ENCODE data around the gene RNF225. TPM values are rescaled to one million over a fixed set of nuclear protein-coding genes. Genes with fewer than 3 reads are reported as not detected.
"Not testable (repeated sequence)": the region's sequence is repeated elsewhere in the genome, so short reads cannot be mapped to it uniquely, and the experiment has no call there.

Gene RNF225
- polyA plus RNA-seq (2013, experiment 1 of 2; ENCODE audit: insufficient read length) = not detected
- polyA plus RNA-seq (2013, experiment 2 of 2; ENCODE audit: insufficient read length) = not detected

- no peak for DNase-seq
Observed at GRCh38 chr19:58395220-58395978, at the start of gene RNF225. Gene RNF225 (plus strand): TSS chr19:58395656. CDS start chr19:58396090, 434 bp downstream.

DNA sequence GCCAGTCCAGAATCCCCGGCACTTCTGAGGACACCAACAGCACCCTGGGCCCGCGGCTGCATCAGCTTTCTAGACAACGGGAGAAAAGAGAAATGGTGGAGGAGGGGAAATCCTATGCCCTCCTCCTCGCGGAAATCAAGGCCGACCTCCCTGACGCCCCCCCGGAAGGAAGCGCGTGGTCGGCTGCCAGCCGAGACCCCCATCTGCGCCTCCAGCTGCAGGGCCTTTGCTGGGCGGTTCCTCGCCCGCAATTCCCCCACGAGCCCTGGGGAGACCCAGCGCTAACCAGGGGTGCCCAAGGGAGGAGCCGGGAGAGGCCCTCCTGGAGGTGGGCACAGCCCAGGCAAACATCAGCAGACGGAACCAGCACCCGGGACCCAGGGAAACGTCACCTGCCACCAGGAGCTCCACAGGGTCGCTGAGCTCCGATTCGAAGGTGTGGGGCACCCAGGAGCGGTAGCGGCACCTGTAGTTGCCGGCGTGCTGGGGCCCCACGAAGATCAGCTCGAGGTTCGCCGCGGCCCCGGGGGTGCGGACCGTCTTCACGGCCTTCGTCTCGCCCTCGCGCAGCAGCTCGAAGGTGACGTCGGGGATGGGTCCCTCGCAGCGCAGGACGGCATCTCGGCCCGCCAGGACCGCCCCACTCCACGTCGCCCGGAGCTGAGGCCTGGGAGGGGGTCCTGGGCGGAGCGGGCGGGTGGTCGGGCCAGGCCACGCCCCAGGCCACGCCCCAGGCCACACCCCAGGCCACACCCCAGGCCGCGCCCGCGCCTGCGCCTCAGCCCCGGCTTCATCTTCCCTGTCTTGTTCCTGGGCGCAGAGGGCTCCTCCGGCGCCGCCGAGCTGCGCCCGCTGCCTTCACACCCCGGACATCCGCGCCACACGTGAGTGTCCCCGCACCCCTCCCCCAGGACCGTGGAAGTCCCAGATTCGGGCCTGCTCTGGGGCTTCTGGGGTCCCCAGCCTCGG is 48.2 kb upstream of the RNF225 start:
- DNase-seq = peak; percentile 82

DNA sequence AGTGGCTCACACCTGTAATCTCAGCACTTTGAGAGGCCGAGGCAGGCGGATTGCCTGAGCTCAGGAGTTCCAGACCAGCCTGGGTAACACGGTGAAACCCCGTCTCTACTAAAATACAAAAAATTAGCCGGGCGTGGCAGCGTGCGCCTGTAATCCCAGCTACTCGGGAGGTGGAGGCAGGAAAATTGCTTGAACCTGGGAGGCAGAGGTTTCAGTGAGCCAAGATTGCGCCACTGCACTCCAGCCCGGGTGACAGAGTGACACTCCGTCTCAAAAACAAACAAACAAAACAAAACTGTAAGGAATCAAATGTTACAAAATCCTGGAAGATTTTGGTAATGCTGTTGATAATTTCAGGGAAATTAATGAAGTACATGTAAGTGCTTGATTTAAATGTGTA is 47.4 kb upstream of the RNF225 start:
- not testable (repeated sequence) for DNase-seq

GRCh38 chr19:58349590-58349989 is 45.9 kb upstream of the RNF225 start:
- DNase-seq = no peak

DNA sequence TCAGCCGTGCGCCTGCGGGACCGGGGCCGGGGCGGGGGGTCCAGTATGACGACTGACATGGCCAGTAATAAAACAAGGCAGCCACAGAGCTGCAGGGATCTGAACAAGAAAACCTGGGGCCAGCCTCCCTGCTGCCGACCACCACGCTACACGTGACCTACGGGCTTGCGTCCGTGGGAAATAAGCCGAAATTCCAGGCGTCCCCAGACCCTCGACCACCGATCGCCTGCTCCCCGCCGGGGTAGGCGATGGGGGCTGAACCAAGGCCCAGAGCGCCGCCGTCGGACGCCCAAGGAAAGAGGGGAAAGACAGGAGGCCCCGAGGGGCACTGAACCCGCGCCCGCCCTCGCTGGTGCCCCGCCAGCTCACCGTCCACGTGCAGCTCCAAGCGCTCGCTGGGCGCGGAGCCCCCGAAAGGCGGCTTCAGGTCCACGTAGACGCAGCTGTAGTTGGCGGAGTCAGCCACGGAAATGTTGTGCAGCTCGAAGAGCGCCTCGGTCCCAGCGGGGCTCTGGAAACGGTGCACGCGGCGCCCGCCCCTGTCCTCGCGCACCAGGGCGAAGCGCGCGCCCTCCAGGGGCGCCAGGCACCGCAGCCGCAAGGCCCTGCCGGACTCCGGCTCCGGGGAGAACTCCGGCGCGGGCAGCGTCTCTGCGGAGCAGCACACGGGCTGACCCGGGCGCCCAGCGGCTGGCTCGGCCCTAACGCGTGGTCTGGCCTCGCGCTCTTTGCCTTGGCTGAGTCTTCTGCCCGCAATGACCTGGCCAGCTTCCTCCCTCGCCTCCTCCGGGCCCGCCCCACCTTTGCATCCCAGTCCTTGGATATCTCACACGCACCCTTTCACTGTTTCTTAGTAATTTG is 45.2 kb upstream of the RNF225 start:
- DNase-seq = no peak

DNA sequence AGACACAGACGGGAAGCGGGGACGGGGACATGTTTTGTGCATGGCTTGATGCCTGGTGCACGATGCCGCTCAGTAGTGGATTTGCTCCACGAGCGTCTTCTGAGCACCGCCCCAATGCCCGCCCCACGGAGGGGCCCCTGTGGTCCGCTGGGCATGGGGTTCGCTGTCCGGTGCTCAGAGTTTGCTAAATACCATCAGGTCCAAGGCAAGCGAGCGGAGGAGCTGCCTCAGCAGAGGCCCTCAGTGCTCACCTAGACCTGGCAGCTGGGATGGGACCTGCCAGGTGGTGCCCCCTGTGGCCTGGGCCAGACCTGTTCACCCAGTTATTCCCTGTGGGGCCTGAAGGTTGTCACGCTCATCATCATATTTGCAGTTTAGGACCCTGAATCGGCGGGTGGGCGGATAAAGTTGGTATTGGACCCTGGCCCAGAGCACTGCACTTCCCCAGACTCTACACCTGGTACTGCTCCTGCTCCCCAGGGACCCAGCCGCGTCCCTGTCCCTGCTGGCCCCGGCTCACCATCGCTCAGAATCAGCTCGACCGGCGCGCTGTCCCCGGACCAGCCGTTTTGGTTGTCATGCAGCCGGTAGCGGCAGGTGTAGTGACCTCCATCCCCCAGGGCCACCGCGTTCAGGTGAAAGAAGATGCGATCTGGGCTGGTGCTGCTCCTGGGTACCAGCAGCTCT is 44.4 kb upstream of the RNF225 start:
- DNase-seq = no peak

DNA sequence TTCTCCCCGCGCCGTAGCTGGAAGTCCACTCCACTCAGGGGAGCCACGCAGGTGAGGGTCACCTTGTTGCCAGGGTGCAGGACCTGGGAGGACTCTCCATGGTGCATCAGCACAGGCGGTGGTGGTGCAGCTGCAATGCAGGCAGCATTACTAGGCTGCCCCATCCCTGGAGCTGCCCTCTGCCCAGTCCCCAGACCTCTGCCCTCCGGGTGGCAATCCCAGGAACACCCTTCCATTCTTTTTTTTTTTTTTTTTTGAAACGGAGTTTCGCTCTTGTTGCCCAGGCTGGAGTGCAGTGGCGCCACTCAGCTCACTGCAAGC is 43.9 kb upstream of the RNF225 start:
- DNase-seq = no peak

DNA sequence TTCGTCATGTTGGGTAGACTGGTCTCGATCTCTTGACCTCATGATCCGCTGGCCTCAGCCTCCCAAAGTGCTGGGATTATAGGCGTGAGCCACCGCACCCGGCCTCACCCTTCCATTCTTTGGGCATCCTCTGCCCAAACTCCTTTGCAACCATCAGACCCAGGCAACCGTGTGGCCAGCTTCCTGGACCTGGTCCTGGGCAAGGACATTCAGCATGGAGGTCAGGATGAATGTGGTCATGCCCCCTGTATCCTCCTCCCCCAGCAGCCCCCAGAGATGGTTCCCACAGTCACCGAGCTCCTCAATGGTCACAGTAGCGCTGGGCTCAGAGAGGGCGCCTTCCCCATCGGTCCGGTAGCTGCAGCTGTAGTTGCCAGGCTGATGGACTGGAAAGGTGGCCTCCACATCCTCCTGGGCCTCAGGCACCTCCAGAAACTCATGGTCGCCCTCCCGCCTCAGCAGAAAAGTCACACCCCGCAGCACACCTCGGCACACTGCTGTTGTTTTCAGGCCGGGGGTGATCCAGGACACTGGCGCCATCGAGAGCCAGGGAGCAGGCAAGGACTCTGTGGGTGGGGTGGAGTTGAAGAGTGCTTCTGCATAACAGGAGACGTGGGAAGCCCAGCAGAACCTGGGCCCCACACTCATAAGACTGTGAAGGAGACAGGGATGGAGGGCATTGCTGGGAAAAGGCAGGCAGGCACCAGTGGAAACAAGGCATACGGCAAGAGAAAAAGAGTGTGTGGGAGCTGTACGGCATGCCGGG is 43.3 kb upstream of the RNF225 start:
- no peak for DNase-seq

DNA sequence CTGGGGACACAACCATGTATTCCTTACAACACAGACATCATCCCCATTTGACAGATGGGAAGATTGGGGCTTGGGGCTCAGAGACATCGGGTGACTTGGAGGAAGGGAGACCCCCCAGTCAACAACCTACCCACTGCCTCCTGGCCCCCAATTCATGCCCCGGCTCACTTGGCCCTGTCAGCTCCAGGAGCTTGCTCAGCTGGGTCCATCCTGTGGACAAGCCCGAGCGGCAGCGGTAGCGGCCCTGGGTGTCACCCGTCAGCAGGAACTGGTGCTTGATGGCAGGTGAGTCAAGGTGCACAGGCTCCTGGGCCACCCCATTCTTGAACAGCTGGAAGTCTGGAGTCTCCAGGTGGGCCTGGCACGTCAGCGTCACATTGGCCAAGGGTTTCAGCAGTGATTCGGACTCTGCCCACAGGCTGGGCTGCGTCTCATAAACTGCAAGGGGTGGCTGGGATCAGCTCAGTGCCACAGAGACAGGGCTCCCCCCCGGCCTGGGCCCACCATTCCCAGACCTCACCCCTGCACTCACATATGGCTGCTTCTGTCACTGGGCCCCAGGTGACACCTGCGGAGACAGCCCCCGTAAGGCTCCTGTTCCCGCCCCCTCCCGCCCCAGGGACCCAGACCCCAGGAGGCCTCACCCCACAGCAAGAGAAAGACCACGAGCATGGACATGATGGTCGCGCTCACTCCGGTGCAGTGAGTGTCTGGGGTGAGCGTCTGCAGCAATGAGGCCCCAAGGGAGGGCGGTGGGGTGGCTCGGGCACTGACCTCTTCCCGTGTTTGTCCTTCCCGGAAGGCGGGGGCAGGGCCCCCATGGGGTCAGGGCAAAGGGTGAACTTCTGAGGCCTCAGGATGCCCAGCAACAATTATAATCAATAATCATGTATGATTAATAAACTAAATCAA is 42.4 kb upstream of the RNF225 start, which contains the start of gene A1BG:
A1BG (minus strand) TSS at position 733 of the 912 bp plus-strand sequence; CDS start at position 678, 55 bp downstream.
- no peak for DNase-seq

DNA sequence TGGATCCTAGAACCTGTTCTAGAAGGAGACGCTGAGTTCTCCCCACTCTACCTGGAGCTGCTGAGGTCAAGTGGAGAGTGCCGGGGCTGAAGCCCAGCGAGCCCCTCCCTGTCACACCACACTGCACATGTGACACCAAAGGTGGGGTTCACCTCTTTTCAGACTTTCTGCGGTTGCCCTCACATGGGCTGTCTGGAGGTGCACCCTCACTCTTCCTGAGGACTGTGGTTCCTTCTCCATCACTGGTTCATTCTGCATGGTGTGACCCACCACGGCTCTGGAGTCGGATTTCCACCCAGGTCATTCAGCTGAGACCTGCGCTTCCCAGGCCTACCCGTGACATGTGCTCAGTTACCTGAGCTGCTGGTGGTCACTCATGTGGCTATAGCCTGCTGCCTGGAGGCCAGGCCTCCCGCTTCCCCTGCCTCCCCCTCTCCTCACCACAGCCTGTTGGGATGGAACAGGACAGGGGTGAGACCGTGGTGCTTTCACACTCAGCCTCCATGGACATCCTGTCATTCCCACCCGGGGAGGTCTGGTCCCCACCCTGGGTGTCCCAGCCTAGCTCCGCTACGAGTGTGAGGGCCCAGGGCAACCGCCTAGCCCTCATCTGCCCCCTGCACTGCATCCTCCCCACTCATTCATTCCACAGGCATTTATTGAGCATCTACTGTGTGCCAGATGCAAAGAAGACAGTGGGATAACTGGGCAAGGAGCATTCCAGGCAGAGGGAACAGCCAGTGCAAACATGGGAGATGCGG is 41.6 kb upstream of the RNF225 start:
- DNase-seq = no peak

DNA sequence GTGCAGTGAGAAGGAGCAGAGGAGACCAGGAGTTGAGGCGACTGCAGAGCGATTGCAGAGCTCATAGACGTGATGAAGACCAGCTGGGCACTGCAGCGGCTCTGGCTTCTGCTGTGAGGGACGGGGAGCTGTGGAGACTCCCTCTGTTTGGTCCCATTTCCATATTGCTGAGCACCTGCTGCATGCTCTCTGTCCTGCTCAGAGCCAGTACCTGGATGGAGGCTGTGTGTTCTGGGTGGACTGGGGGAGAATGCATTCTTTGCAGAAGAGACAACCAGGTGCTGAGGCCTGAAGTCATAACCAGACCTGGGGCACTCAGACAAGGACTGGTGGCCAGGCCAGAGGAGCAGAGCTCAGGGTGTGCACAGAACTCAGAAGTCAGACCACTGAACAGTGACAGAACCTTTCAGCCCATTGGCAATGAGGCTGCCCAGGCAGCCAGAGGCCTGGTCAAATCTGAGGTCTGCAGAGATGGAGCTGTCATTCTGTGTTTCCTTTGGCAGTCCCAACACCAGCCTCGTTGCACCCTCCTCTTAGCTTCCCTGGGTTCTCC is 40.9 kb upstream of the RNF225 start:
- DNase-seq = no peak

GRCh38 chr19:58355215-58355796 is 40.1 kb upstream of the RNF225 start:
- DNase-seq = no peak

- peak; percentile 25 for DNase-seq
Observed at GRCh38 chr19:58355908-58356765, 39.3 kb upstream of the RNF225 start.

GRCh38 chr19:58356766-58357480 is 38.5 kb upstream of the RNF225 start:
- peak; percentile 12 for DNase-seq

DNA sequence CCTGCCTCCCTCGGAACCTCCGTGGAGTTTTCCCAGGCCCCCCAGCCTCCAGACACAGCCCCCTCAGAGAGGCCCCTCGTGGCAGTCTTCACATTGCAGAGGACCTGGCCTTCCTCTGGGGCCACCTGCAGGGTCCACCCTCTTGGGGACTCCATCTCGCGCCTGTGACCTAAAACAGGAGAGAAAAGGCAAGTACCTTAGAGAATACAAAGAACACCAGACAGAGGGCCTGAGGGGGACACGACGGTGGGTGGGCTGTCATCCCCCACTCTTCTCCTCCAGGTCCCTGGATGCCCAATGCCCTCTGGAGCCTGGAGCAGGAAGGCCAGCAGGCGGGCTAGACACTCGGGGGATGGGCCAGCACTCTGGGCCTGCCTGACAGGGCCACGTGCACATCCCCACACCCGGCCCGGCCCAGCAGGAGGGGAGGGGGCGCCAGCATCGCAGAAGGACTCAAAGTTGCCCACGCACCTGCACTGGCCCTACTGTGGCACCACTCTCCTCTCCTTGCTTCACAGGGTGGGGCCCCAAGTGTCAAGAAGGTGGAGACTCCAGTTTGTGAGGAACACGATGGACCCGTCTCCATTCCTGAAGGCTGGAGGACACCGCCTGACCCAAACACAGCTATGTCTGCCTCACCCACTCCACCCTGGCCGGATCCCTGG is 37.8 kb upstream of the RNF225 start:
- DNase-seq = no peak

DNA sequence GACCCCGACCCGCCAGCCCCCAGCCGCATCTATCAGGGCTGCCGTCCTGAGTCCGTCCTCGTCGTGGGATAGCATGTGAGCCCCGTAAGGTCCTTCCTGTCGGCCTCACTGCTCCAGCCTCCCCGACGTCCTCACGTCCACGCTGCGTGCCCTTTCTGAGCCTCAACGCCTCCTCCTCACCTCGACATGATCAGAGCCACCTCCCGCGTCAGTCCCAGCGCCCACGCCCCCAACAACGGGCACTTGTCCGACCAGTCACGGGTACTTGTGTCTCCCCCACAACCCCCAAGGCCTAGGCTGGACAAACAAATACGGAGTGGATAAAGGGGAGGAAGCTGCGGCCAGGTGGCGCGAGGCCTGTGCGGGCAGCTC is 33.6 kb upstream of the RNF225 start:
- peak; percentile 51 for DNase-seq
